Fibroblast of skin of left quadriceps (primary cell): ENCODE data around the gene EIF4H.
A peak's percentile ranks its signal among the peaks of the same experiment; 100 is the strongest.
"Not testable (repeated sequence)": the region's sequence is repeated elsewhere in the genome, so short reads cannot be mapped to it uniquely, and the experiment has no call there.

Experiments
- DNase-seq, 2 experiments: peaks; one replicate each; pipeline ENCODE4 v3.0.0-alpha.2; 2013; ENCODE audit warnings: low read depth in 2 of 2

EIF4H gene

DNA sequence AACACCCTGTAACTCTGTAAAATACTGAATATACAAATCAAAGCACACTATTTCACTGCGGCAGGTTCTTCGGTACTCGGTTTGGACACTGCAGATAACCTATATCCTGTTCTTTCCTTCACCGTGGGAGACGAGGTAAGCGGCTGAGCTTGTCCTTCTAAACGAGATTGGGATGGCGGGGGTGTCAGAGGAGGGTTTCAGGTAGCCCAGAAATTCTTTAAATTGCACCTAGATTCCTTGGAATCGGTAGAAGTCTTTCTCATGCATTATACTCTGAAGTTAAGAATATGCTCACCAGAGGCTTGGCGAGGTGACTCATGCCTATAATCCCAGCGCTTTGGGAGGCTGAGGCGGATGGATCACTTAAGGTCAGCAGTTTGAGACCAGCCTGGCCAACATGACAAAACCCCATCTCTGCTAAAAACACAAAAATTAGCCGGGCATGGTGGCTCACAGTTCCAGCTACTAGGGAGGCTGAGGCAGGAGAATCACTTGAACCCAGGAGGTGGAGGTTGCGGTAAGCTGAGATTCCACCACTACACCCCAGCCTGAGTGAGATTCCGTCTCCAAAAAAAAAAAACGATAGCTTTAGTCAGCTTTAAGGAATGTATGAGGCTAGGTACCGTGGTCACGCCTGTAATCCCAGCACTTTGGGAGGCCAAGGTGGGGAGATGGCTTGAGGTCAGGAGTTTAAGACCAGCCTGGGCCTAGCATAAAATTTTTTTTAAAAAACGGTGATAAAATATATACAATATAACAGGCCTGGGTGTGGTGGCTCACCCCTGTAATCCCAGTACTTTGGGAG, 25.6 kb downstream of the EIF4H start:
- DNase-seq = no peak

DNA sequence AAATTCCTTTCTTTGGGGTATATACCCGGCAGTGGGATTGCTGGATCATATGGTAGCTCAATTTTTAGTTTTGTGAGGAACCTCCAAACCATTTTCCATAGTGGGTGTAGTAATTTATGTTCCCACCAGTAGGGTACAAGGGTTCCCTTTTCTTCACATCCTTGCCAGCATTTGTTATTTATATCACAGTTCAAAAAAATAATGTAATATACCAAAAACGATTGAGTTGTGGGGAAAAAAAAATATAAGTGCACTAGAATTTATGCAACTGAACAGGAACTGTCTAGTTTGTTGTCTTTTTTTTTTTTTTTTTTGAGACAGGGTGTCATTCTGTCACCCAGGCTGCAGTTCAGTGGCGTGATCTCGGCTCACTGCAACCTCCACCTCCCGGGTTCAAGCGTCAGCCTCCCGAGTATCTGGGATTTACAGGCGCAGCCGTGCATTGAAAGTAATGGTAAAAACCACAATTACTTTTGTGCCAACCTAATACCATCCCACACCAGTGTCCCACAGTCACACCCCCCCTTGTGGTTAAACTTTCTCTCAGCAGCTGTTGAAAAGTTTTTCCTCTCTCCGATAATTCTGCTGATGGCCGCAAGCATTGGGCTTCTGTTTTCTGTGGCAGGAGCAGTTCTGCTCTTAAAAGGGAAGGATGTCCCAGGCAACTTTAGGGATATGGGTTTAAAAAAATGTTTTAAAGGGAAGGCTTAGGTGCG, 28.8 kb downstream of the EIF4H start:
- DNase-seq = peak in 1 of 2 experiments; percentile 23

DNA sequence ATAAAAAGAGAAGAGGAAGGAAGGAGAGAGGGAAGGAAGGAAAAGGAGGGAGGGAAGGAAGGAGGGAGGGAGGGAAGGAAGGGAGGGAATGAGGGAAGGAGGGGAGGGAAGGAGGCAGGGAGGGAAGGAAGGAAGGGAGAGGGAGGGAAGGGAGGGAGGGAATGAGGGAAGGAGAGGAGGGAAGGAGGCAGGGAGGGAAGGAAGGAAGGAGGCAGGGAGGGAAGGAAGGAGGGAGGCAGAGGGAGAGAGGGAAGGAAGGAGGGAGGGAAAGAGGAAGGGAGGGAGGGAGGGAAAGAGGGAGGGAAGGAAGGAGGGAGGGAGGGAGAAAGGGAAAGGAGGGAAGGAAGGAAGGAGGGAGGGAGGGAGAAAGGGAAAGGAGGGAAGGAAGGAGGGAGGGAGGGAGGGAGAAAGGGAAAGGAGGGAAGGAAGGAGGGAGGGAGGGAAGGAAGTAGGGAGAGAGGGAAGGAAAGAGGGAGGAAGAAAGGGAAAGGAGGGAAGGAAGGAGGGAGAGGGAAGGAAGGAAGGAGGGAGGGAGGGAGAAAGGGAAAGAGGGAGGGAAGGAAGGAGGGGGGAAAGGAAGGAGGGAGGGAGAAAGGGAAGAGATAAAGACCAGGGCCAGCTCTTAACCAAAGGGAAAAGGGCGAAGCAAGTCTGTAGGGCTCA, 29.9 kb downstream of the EIF4H start:
- DNase-seq = no peak

DNA sequence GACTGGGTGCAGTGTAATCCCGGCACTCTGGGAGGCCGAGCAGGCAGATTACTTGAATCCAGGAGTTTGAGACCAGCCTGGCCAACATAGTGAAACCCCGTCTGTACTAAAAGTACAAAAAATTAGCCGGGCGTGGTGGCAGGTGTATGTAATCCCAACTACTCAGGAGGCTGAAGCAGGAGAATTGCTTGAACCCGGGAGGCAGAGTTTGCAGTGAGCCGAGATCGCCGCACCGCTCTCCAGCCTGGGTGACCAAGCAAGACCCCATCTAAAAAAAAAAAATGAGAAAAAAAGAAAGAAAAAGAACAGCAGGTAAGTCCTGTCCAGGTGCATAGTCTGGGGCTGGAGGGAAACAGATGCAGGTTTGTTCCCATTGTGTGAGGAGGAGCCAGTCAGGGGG, 31.9 kb downstream of the EIF4H start:
- not testable (repeated sequence) for DNase-seq

DNA sequence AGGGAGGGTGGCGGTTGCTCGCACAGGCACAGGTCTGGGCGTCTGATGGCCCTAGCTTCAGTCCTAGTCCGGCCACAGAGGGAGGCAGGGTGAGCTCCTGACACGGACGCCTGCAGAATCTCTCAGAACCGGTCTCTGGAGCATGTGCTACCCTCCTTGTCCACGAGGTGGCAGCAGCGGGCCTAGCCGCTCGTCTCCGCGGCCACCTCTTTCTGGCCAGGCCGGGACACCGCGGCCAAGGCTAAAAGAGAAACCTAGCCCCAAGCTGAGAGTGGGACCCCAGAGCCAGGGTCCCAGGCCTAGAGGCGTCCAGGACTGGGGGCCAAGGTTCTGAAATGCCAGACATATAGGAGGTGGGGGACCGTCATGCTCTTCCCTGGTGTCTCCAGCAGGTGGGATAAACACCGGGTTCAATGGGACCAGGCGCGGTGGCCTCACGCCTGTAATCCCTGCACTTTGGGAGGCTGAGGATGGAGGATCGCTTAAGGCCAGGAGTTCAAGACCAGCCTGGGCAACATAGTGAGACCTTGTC, 32.5 kb downstream of the EIF4H start:
- DNase-seq = peak in 1 of 2 experiments; percentile 26

DNA sequence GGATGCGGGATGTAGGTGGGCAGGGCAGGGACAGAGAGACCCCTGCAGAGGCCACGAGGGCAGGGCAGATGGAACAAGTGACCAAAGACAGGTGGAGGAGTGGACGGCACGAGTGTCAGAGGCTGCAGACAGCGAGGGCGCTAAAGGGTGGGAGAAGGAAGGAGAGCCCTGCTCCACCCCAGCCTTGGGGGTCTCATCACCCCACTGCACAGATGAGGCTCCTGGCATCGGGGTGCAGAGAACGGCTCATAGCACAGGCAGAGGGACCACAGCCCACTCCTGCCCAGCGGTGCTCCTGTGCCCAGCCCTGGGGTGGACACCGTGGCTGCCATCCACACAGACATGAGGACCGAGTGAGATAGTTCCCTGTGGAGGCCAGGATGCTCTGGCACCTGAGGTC, 33.4 kb downstream of the EIF4H start:
- no peak for DNase-seq

DNA sequence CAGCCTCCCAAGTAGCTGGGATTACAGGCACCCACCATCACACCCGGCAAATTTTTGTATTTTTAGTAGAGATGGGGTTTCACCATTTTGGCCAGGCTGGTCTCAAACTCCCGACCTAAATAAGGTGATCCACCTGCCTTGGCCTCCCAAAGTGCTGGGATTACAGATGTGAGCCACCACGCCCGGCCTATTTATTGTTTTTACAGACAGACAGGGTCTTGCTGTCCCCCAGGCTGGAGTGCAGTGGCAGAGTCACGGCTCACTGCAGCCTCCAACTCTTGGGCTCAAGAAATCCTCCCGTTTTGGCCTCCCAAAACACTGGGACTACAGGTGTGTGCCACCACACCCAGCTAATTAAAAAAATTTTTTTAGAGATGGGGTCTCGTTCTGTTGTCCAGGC, 34.1 kb downstream of the EIF4H start:
- DNase-seq = not testable (repeated sequence)

DNA sequence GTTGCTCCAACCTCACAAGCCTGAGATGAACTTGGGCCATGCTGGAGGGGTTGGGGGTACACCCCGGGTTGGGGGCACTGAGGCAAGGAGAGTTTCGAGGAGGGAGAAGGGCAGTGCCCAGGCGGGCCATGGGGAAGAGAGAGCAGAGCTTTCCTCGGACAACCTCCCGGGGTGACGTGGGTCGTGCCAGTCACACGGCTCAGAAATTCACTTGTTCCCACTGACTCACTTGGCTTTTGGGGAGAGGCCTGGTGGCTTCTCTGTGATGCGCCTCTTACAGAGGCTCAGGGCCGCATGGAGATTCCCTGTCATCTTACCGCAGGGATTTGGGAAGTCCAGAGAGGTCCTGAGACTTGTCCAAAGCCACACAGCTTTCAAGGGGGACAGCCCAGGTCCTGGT, 38.5 kb downstream of the EIF4H start:
- DNase-seq = no peak

DNA sequence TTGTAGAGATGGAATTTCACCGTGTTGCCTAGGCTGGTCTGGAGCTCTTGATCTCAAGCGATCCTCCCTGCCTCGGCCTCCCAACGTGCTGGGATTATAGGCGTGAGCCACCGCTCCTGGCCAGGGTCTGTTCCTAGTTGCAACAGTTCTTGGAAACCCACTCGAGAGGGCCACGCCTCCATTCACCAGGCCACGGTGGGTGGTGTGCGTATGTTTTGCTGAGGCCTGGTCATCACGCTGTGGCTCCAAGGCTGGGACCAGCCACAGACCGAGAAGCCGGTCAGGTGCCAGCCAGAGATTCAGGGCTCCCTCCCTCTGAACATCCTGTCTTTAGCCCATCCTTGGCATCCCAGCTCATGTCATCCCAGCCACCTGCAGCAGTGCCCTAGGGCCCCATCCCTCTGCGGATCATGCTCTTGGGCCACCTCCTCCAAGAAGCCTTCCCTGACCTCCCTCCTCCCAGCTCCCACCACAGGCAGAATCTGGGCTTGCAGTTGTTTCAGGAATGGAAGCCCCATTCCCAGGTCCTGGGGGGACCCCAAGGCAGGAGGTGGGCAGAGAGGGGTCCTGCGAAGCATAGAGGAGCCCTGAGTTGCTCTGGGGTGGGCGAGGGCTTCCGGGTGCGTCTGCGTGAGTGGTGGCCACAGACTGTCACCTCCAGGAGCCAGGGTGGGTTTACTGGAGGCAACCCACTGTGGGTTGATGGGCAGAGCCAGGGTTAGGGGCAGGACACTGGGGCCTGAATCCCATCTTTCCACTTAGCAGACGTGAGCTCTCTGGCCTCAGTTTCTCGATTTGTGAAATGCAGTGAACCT, 40.9 kb downstream of the EIF4H start:
- DNase-seq = no peak

DNA sequence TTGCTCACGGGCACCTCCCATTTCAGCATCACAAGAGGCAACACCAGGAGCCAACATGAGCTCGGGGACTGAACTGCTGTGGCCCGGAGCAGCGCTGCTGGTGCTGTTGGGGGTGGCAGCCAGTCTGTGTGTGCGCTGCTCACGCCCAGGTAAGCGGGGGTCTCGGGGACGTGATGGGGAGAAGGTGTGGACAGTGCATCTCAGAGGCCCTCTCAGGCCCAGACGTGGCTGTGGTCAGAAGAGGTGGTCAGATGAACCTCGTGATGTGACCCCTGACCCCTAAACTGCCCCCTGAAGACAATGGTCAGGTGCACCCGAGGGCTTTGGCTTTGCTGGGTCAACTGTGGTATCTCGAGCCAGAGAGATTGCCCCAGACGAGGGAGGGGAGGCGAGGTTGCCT, 41.8 kb downstream of the EIF4H start:
- DNase-seq = no peak

DNA sequence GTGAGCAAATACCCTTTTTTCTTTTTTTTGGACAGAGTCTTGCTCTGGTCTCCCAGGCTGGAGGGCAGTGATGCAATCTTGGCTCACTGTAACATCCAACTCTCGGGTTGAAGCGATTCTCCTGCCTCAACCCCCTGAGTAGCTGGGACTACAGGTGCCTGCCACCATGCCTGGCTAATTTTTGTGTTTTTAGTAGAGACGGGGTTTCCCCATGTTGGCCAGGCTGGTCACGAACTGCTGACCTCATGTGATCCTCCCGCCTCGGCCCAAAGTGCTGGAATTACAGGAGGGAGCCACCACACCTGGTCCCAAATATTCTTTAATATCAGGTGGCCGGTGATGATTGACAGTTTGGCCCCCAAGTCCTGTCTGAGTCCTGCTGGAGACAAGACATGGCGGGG, 42.2 kb downstream of the EIF4H start:
- DNase-seq = no peak

DNA sequence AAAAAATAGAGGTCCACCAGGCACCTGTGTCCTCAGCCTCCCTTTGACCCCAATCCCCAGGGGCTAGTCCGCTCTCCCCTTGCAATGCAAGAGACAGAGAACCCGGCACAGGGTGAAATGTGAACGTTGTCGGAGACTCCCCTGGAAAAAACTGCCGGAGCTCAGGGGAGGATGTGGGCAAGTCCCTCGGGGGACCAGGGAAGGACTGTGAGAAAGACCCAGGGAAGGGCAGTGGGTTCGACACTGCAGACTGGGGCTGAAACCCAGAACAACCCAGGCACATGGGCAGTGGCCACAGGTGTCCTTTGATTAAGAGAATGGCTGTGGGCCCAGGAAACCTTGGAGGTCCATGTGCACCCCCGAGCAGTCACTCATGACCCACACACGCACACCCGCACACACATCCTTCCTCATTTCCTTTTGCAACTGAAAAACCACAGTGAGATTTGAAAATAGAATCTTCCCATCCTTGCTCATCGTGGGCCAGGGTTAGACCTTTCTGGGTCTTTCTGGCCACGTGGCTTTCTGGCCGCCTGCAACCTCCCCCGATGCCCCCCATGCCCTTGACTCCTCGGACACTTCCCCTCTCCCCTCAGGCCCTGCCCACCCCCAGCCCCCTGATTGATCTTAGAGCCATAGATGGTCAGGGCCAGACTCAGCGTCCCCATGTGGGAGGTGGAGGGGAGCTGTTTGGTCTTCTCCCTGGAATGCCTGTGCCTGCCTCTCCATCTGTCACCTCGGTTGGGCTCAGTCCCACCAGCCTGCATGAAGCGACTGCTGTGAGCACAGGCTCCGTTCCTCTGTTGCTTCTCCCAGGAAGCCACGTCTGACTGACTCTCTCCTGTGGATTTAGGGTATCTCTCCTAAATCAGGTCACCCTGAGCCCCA, 43.5 kb downstream of the EIF4H start:
- no peak for DNase-seq

DNA sequence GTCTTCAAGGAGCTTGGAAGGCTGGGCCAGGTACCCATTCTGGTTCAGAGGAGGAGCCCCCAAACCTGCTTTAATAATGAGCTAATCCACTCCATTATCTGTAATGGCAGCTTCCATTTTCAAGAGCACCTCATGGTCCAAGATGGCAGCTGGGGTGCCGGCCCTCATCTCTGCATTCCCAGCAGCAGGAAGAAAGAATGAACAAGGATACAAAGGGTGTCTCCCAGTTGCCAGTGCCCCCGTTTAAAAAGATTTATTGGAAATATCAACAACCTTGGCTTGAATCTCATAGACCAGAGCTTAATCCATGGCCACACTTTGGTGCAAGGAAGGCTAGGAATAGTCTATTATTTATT, 44.2 kb downstream of the EIF4H start:
- no peak for DNase-seq

DNA sequence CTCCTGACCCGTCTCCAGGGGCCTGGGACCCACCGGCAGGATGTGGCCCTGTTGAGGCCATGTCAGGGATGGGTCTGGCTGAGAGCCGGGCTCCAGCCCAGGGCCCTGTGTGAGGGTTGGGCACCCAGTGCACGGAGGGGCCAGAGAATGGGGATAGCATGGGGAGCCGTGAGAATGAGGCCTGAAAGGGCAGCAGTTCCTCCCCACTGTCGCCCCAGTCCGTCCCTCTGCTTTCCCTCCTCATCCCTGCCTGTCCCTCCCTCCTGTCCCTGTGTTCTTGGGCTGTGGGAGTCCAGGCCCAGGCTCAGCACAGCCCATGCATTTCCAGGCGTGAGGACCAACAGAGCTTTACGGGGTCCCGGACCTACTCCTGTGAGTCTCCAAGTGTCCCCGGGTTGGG, 45.3 kb downstream of the EIF4H start:
- no peak for DNase-seq

DNA sequence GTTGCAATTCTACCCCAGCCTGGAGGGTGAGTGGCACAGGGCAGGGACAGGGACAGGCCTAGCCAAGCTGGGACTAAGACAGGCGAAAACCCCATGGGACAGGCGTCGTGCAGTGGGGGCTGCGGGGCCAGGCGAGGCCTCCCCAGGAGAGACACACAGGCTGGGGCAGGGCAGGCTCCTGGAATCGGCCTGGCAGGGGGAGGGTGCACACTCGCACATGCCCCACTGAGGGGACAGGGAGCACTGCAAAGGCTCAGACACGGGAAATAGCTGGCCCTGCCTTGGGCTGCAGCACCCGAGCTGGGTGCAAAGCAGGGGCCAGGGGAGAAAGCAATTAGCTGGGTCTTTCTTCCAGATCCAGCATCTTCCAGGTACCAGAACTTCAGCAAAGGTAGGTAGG, 46.1 kb downstream of the EIF4H start:
- no peak for DNase-seq

DNA sequence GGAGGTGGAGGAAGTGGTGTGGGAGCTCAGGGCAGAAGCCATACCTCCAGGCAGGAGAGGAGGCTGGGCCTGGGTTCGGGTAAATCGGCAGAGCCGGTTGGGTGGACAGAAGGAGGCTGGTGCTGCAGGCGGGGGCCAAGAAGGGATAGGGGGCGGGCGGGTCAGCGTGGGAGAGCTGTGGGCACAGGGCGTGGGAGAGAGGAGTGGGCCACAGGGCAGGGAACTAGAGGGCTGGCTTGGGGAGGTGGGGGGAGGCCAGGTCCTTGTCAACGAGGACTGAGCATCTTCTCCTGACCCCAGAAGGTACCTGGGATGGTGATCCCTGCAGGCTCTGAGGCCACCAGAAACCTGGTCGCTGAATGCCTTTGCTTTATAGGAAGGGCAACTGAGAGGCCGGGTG, 47.6 kb downstream of the EIF4H start:
- DNase-seq = no peak

DNA sequence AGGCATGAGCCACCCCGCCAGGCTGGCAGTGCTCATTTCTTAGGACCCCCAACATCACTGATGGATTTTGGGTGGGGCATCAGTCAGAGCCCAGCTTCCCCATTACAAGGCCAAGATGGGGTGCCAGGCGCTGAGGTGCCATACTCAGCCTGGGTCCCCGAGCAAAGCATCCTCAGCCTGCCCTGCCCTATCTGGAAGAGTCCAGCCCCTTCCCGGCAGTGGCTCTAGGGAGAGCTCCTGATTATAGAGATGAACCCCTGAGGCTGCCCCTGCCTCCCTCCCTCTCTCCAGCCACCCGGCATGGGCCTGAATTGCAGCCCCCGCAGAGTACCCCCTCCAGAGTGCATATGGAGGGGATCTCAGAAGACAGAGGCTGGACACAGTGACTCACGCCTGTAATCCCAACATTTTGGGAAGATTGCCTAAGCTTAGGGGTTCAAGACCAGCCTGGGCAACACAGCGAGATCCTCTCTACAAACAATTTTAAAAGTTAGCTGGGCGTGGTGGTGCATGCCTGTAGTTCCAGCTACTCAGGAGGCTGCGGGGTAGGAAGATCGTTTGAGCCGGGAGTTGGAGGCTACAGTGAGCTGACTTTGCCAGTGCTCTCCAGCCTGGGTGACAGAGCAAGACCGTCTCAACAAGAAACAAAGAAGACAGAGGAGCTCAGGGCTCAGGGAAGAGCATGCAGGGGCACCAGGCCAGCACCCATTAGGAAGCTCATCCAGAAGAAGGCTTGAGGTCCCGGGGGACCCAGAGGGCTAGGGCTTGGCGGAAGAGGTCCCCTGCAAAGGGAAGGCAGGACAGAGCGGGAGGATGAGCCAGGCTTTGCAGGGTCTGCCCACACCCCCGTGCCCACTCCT, 48.9 kb downstream of the EIF4H start:
- DNase-seq = no peak

DNA sequence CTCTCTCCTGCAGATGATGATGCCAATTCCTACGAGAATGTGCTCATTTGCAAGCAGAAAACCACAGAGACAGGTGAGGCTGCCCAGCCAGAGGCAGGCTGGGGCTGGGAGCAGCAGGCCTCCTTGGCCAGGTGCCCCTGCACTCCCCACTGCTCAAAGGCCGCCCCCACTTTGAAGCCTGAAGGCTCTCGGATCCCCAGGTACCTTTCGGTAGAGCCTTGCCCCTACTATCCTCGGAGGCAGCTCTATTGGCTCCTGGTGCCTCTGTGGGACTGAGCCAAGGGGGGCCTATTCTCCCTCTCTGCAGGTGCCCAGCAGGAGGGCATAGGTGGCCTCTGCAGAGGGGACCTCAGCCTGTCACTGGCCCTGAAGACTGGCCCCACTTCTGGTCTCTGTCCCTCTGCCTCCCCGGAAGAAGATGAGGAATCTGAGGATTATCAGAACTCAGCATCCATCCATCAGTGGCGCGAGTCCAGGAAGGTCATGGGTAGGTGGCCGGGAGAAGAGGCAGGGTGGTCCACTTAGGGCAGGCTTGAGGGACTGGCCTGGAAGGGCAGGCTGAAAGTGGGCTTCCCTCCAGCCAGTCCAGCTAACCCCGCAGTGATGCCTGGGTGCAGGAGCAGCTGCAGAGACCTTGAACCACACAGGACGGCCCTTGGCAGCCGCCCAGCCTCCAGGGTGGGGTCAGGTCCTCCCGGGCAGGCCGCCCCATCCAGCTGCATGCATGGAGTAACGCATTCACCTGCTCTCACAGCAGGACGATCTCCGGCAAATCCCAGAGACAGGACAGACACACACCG, 49.8 kb downstream of the EIF4H start:
- no peak for DNase-seq

DNA sequence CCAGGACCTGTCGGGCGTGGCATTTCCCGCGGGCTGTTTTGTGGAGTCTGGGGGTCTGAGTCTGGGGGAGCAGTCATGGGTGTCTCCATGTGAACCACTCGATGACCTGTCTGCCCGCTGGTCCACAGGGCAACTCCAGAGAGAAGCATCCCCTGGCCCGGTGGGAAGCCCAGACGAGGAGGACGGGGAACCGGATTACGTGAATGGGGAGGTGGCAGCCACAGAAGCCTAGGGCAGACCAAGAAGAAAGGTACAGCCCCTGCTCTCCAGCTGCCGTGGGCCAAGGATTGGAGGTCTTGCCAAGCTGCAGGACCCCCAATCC, 50.3 kb downstream of the EIF4H start:
- DNase-seq = no peak
